ENCODE measurements around the gene HOXA9.

The HOXA9 gene

GRCh38 chr7:27113991-27114769 lies 51.2 kb downstream of the HOXA9 start:
- TF ChIP-seq POLR2AphosphoS5 (IDR thresholded peaks at IDR 0.05; ENCODE audit: low read depth, low read length), result no peak
- no peak for TF ChIP-seq POLR2A (IDR thresholded peaks at IDR 0.05; ENCODE audit: low read depth, low read length)
- TF ChIP-seq TAF1 (IDR thresholded peaks at IDR 0.05; ENCODE audit: borderline replicate concordance, low read depth, low read length), result no peak
- FAIRE-seq, result no peak
- DNase-seq (ENCODE audit: insufficient read length), result no peak

- TF ChIP-seq TAF1 (IDR thresholded peaks at IDR 0.05; ENCODE audit: borderline replicate concordance, low read depth, low read length), result no peak
- no peak for TF ChIP-seq POLR2AphosphoS5 (IDR thresholded peaks at IDR 0.05; ENCODE audit: low read depth, low read length)
- no peak for TF ChIP-seq POLR2A (IDR thresholded peaks at IDR 0.05; ENCODE audit: low read depth, low read length)
- no peak for DNase-seq (ENCODE audit: insufficient read length)
- FAIRE-seq, result no peak
These were observed 52.1 kb downstream of the HOXA9 start for GRCh38 chr7:27112955-27113949.
